ENCODE data around the gene IGF2R.

The IGF2R gene

GRCh38 chr6:159945801-159946392, 23.0 kb upstream of the IGF2R start:
- no peak for TF ChIP-seq CREB1 (IDR thresholded peaks at IDR 0.05; ENCODE audit: low read depth)
- no peak for TF ChIP-seq TEAD4 (IDR thresholded peaks at IDR 0.05)
- TF ChIP-seq FOXM1 (IDR thresholded peaks at IDR 0.05; ENCODE audit: borderline replicate concordance, low read depth), result no peak
- no peak for TF ChIP-seq REST (IDR thresholded peaks at IDR 0.05; ENCODE audit: low read depth)
- TF ChIP-seq MAX (IDR thresholded peaks at IDR 0.05), result no peak
- TF ChIP-seq CEBPB (IDR thresholded peaks at IDR 0.05), result no peak
- TF ChIP-seq TCF12 (IDR thresholded peaks at IDR 0.05; ENCODE audit: low read depth), result no peak
- TF ChIP-seq USF1 (IDR thresholded peaks at IDR 0.05), result no peak
- no peak for TF ChIP-seq EP300 (IDR thresholded peaks at IDR 0.05; ENCODE audit: borderline replicate concordance)
- TF ChIP-seq YY1 (IDR thresholded peaks at IDR 0.05; ENCODE audit: low read depth), result no peak
- no peak for TF ChIP-seq RAD21 (IDR thresholded peaks at IDR 0.05; ENCODE audit: low read depth)
- TF ChIP-seq ZBTB7A (IDR thresholded peaks at IDR 0.05; ENCODE audit: low read depth), result no peak
- TF ChIP-seq TAF1 (IDR thresholded peaks at IDR 0.05; ENCODE audit: low read depth), result no peak
- no peak for TF ChIP-seq EGR1 (IDR thresholded peaks at IDR 0.05)
- no peak for TF ChIP-seq NFIC (IDR thresholded peaks at IDR 0.05)

GRCh38 chr6:159946912-159947311, 22.0 kb upstream of the IGF2R start:
- TF ChIP-seq NFIC (IDR thresholded peaks at IDR 0.05) (no peak), REST (IDR thresholded peaks at IDR 0.05; ENCODE audit: low read depth) (no peak), EP300 (IDR thresholded peaks at IDR 0.05; ENCODE audit: borderline replicate concordance) (no peak), USF1 (IDR thresholded peaks at IDR 0.05) (no peak), RAD21 (IDR thresholded peaks at IDR 0.05; ENCODE audit: low read depth) (no peak), FOXM1 (IDR thresholded peaks at IDR 0.05; ENCODE audit: borderline replicate concordance, low read depth) (no peak), ZBTB7A (IDR thresholded peaks at IDR 0.05; ENCODE audit: low read depth) (no peak), MAX (IDR thresholded peaks at IDR 0.05) (no peak), YY1 (IDR thresholded peaks at IDR 0.05; ENCODE audit: low read depth) (no peak), CREB1 (IDR thresholded peaks at IDR 0.05; ENCODE audit: low read depth) (no peak), EGR1 (IDR thresholded peaks at IDR 0.05) (no peak)

- TF ChIP-seq RAD21 (IDR thresholded peaks at IDR 0.05; ENCODE audit: low read depth) (no peak), YY1 (IDR thresholded peaks at IDR 0.05; ENCODE audit: low read depth) (no peak), TEAD4 (IDR thresholded peaks at IDR 0.05) (no peak), EGR1 (IDR thresholded peaks at IDR 0.05) (no peak), FOXM1 (IDR thresholded peaks at IDR 0.05; ENCODE audit: borderline replicate concordance, low read depth) (no peak), EP300 (IDR thresholded peaks at IDR 0.05; ENCODE audit: borderline replicate concordance) (no peak), USF1 (IDR thresholded peaks at IDR 0.05) (no peak), TCF12 (IDR thresholded peaks at IDR 0.05; ENCODE audit: low read depth) (no peak), REST (IDR thresholded peaks at IDR 0.05; ENCODE audit: low read depth) (no peak), MAX (IDR thresholded peaks at IDR 0.05) (no peak), TAF1 (IDR thresholded peaks at IDR 0.05; ENCODE audit: low read depth) (no peak)
Measured at GRCh38 chr6:159948199-159948598, 20.7 kb upstream of the IGF2R start.

GRCh38 chr6:159951772-159952171, 17.1 kb upstream of the IGF2R start:
- TF ChIP-seq TAF1 (IDR thresholded peaks at IDR 0.05; ENCODE audit: low read depth), result no peak
- TF ChIP-seq ZBTB7A (IDR thresholded peaks at IDR 0.05; ENCODE audit: low read depth), result no peak
- no peak for TF ChIP-seq RAD21 (IDR thresholded peaks at IDR 0.05; ENCODE audit: low read depth)
- TF ChIP-seq EGR1 (IDR thresholded peaks at IDR 0.05), result no peak
- no peak for TF ChIP-seq REST (IDR thresholded peaks at IDR 0.05; ENCODE audit: low read depth)
- no peak for TF ChIP-seq CREB1 (IDR thresholded peaks at IDR 0.05; ENCODE audit: low read depth)
- no peak for TF ChIP-seq FOXM1 (IDR thresholded peaks at IDR 0.05; ENCODE audit: borderline replicate concordance, low read depth)
- TF ChIP-seq USF1 (IDR thresholded peaks at IDR 0.05), result no peak
- no peak for TF ChIP-seq TEAD4 (IDR thresholded peaks at IDR 0.05)
- TF ChIP-seq CEBPB (IDR thresholded peaks at IDR 0.05), result no peak
- no peak for TF ChIP-seq EP300 (IDR thresholded peaks at IDR 0.05; ENCODE audit: borderline replicate concordance)
- TF ChIP-seq TCF12 (IDR thresholded peaks at IDR 0.05; ENCODE audit: low read depth), result no peak
- TF ChIP-seq YY1 (IDR thresholded peaks at IDR 0.05; ENCODE audit: low read depth), result no peak
- no peak for TF ChIP-seq NFIC (IDR thresholded peaks at IDR 0.05)
- no peak for TF ChIP-seq MAX (IDR thresholded peaks at IDR 0.05)

Measured in Ishikawa (cell line).